ENCODE measurements around the gene SNX13.
A peak's percentile ranks its signal among the peaks of the same experiment; 100 is the strongest.

SNX13 gene

GRCh38 chr7:17940302-17940883 lies at the start of gene SNX13:
TSS of gene SNX13 (minus strand) at chr7:17940494. CDS start at chr7:17940295, 199 bp downstream.
- peak; percentile 87 to 98 (median 95) for DNase-seq
- intact Hi-C loops (cut with DNase I), result no loop called here

GRCh38 chr7:17989546-17989945 lies 49.3 kb upstream of the SNX13 start:
- DNase-seq, result no peak
- intact Hi-C loops (cut with DNase I), result no loop called here

GRCh38 chr7:17988858-17989257 lies 48.6 kb upstream of the SNX13 start:
- intact Hi-C loops (cut with DNase I), result no loop called here
- DNase-seq, result no peak

- no peak for DNase-seq
These were observed 47.8 kb upstream of the SNX13 start for GRCh38 chr7:17988141-17988540.

GRCh38 chr7:17986851-17987250 lies 46.6 kb upstream of the SNX13 start:
- DNase-seq, result no peak
- intact Hi-C loops (cut with DNase I), result no loop called here

More at GRCh38 chr7:17988141-17988540, 47.8 kb upstream of the SNX13 start:
- intact Hi-C loops (cut with DNase I), result no loop called here

GRCh38 chr7:17985473-17986239 lies 45.4 kb upstream of the SNX13 start:
- no peak for DNase-seq
- intact Hi-C loops (cut with DNase I), result no loop called here

GRCh38 chr7:17984288-17984687 lies 44.0 kb upstream of the SNX13 start:
- intact Hi-C loops (cut with DNase I), result no loop called here
- no peak for DNase-seq

- DNase-seq, result no peak
- intact Hi-C loops (cut with DNase I), result no loop called here
These were observed 43.1 kb upstream of the SNX13 start for GRCh38 chr7:17983221-17984062.

- no peak for DNase-seq
- intact Hi-C loops (cut with DNase I), result no loop called here
These were observed 36.7 kb upstream of the SNX13 start for GRCh38 chr7:17976952-17977351.

GRCh38 chr7:17971411-17971810 lies 31.1 kb upstream of the SNX13 start:
- no peak for DNase-seq
- intact Hi-C loops (cut with DNase I), result no loop called here

GRCh38 chr7:17968791-17969715 lies 28.8 kb upstream of the SNX13 start:
- DNase-seq, result no peak
- intact Hi-C loops (cut with DNase I), result no loop called here

- no peak for DNase-seq
- intact Hi-C loops (cut with DNase I), result no loop called here
These were observed 26.4 kb upstream of the SNX13 start for GRCh38 chr7:17966706-17967105.

GRCh38 chr7:17965603-17966002 lies 25.3 kb upstream of the SNX13 start:
- DNase-seq, result no peak
- intact Hi-C loops (cut with DNase I), result no loop called here

GRCh38 chr7:17963281-17963680 lies 23.0 kb upstream of the SNX13 start:
- intact Hi-C loops (cut with DNase I), result no loop called here
- no peak for DNase-seq

- DNase-seq, result no peak
- intact Hi-C loops (cut with DNase I), result no loop called here
These were observed 22.4 kb upstream of the SNX13 start for GRCh38 chr7:17962652-17963051.

GRCh38 chr7:17957871-17958270 lies 17.6 kb upstream of the SNX13 start:
- intact Hi-C loops (cut with DNase I), result no loop called here
- no peak for DNase-seq

- intact Hi-C loops (cut with DNase I), result no loop called here
- DNase-seq, result no peak
These were observed 12.1 kb upstream of the SNX13 start for GRCh38 chr7:17952387-17952786.

GRCh38 chr7:17951742-17952254 lies 11.5 kb upstream of the SNX13 start:
- no peak for DNase-seq
- intact Hi-C loops (cut with DNase I), result no loop called here
